CD4-positive, alpha-beta T cell treated with Interleukin-4 for 1 hour (primary cell): ENCODE data around the gene ST8SIA5.

Experiments used
- DNase-seq, 2 donors: peaks; one replicate each; pipeline ENCODE4 v3.0.0-alpha.2; 2020 to 2022

The ST8SIA5 gene

DNA sequence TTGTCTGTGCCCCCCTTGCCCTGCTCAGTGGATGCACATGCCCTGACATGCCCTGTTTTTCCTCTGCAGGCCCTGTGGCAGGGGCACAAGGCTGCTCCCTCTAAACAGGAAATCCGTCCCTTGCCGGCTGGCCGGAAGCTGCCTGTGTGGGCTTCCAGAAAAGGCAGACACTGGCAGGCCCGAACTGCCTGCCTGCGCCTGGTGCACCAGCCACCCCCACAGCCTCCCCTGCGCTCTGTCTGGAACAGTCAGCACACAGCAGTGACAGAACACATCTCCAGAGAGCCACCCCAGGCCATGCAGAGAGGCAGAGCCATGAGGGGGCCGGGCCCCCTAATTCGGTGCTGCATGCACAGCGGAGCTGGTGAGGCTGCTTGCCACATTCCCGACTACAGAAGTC lies 133.3 kb downstream of the ST8SIA5 start:
- peak in 1 of 2 donors; percentile 7 for DNase-seq

GRCh38 chr18:46622999-46623398 lies 133.9 kb downstream of the ST8SIA5 start:
- no peak for DNase-seq

DNA sequence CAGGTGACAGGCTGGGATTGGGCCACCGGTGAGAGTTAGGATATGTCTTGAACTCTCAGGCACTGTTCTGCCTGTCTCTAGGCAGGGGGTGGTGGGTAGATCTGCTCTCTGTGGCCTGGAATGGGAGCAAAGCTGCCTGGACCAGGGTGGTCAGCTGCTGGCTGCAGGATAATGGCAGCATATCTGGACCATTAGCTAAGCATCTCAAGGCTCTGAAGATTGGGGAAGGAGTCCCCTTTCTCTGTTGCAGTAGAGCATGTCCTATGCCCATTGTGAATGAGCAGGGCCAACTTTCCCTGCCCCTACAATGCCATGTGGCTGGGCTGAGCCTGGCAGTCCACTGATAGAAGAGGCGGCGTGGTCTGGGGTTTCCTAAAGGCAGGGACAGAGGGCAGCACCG lies 134.4 kb downstream of the ST8SIA5 start:
- no peak for DNase-seq

DNA sequence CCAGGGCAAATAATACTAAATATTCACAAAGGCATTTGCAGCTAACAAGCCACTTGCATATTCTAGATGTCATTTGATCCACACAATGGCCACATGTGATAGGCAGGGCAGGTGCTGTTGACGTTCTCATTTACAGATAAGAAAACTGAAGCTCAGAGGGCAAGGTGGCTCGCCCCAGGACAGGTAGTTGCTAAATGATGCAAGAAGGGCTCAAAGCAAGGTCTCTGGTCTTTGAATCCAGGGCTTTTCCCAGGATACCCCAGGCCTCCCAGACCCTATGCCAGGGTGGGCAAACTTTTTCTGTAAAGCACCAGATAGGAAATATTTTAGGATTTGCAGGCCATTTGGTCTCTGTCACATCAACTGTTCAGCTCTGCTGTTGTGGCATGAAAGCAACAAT lies 135.0 kb downstream of the ST8SIA5 start:
- DNase-seq = no peak

GRCh38 chr18:46621111-46621766 lies 135.6 kb downstream of the ST8SIA5 start:
- no peak for DNase-seq

DNA sequence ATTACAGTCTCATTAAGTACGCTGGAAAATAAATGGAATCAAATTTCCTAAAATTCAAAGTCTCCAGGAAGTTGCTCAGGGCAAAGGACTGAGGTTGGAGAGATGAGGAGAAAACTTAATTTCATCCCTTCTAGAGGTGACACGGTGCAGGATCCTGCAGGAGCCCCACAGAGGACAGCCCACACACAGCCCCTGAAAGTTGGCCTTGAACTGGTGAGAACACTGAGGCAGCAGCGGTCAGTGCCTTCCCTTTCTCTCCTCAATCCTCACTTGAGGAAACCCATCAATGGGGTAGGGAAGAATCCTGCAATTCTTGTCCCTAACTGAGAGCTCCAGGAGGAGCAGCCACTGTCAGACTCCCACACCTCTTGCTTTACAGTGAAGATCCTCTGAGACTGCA lies 137.3 kb downstream of the ST8SIA5 start:
- no peak for DNase-seq
